H1 (cell line): ENCODE results near the gene GBE1.

Source experiments
- BACH1 ChIP-seq: IDR thresholded peaks from 2 replicates; pipeline ENCODE4 v1.6.1; 2012; ENCODE audit warnings: low read length, improper control_type of control experiment
- EP300 ChIP-seq, 2 experiments: IDR thresholded peaks; 1 replicate in 1 of 2; 2 replicates in 1 of 2; pipeline ENCODE4 v1.6.1; 2011 to 2012; ENCODE audit warnings: low read depth in 2 of 2, low read length in 2 of 2, mild to moderate bottlenecking in 2 of 2, borderline replicate concordance in 1 of 2, inconsistent platforms in 1 of 2, moderate library complexity in 1 of 2
- EZH2 ChIP-seq: fragments of 200-600 bp; sonication (generic); IDR thresholded peaks from 2 replicates; pipeline ENCODE4 v1.7.1; 2012; ENCODE audit warnings: low read depth, mild to moderate bottlenecking, moderate library complexity, low read length, inconsistent platforms; ENCODE audit not compliant: severe bottlenecking
- GTF2F1 ChIP-seq: IDR thresholded peaks from 2 replicates; pipeline ENCODE4 v1.6.1; 2012; ENCODE audit warnings: low read depth, low read length, improper control_type of control experiment, borderline replicate concordance
- JUN ChIP-seq: IDR thresholded peaks from 2 replicates; pipeline ENCODE4 v1.6.1; 2011; ENCODE audit warnings: low read depth, mild to moderate bottlenecking, improper control_type of control experiment, low read length
- JUND ChIP-seq: IDR thresholded peaks from 2 replicates; pipeline ENCODE4 v1.6.1; 2011; ENCODE audit warnings: mild to moderate bottlenecking, improper control_type of control experiment, low read length
- POLR2A ChIP-seq, 2 experiments: IDR thresholded peaks; 1 replicate in 1 of 2; 2 replicates in 1 of 2; pipeline ENCODE4 v1.6.1; 2011; ENCODE audit warnings: low read depth in 2 of 2, low read length in 2 of 2, mild to moderate bottlenecking in 2 of 2; ENCODE audit errors: control extremely low read depth in 1 of 2
- POLR2AphosphoS5 ChIP-seq: IDR thresholded peaks from 2 replicates; pipeline ENCODE4 v1.6.1; 2011; ENCODE audit warnings: low read depth, low read length
- RAD21 ChIP-seq, 2 experiments: IDR thresholded peaks in 1 of 2; conservative IDR thresholded peaks in 1 of 2; 2 replicates each; pipeline ENCODE4 v1.6.1; 2011; ENCODE audit warnings: low read depth in 2 of 2, low read length in 2 of 2, improper control_type of control experiment in 1 of 2, inconsistent platforms in 1 of 2, mild to moderate bottlenecking in 1 of 2, moderate library complexity in 1 of 2
- TAF1 ChIP-seq: IDR thresholded peaks from 2 replicates; pipeline ENCODE4 v1.6.1; 2011; ENCODE audit warnings: mild to moderate bottlenecking, low read depth, low read length
- ZNF274 ChIP-seq: IDR thresholded peaks from 2 replicates; pipeline ENCODE4 v1.7.0; 2012; ENCODE audit warnings: low read length, borderline replicate concordance; ENCODE audit errors: extremely low read depth
- TF ChIP-seq, protein P1 (sequence below), 3 experiments: IDR thresholded peaks; 1 replicate in 2 of 3; 2 replicates in 1 of 3; pipeline versions ENCODE4 v1.5.1 to v1.6.1; 2011; ENCODE audit warnings: low read length in 3 of 3, mild to moderate bottlenecking in 3 of 3, inconsistent platforms in 2 of 3, low read depth in 1 of 3, moderate library complexity in 1 of 3; ENCODE audit not compliant: insufficient read depth in 1 of 3; ENCODE audit errors: control extremely low read depth in 1 of 3
- TF ChIP-seq, protein P2 (sequence below): IDR thresholded peaks from 2 replicates; pipeline ENCODE4 v1.6.1; 2012; ENCODE audit warnings: inconsistent platforms

DNA sequence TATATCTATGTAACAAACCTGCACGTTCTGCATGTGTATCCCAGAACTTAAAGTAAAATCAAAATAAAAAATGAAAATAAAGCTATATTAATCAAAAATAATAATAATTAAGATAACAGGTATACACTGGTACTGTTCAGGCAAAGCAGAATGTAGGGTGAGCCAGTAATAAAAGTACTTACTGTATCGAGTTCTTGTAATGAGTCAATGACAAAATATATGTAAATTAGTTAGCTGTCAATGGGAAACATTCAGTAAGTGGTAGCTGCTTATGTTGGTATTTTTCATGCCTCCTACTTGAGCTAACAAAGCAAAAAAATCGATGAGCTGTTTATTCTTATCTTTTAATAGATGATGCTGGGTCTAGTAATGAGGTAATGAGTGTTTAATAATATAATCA, 93.2 kb downstream of the GBE1 start:
- TF ChIP-seq, protein P1, sequence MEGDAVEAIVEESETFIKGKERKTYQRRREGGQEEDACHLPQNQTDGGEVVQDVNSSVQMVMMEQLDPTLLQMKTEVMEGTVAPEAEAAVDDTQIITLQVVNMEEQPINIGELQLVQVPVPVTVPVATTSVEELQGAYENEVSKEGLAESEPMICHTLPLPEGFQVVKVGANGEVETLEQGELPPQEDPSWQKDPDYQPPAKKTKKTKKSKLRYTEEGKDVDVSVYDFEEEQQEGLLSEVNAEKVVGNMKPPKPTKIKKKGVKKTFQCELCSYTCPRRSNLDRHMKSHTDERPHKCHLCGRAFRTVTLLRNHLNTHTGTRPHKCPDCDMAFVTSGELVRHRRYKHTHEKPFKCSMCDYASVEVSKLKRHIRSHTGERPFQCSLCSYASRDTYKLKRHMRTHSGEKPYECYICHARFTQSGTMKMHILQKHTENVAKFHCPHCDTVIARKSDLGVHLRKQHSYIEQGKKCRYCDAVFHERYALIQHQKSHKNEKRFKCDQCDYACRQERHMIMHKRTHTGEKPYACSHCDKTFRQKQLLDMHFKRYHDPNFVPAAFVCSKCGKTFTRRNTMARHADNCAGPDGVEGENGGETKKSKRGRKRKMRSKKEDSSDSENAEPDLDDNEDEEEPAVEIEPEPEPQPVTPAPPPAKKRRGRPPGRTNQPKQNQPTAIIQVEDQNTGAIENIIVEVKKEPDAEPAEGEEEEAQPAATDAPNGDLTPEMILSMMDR (IDR thresholded peaks at IDR 0.05; ENCODE audit: control extremely low read depth in 1 of 3, insufficient read depth in 1 of 3, low read depth in 1 of 3, low read length in 3 of 3), result no peak
- TF ChIP-seq EZH2 (no peak), EP300 (IDR thresholded peaks at IDR 0.05; ENCODE audit: borderline replicate concordance in 1 of 2, low read depth in 2 of 2, low read length in 2 of 2) (no peak), ZNF274 (no peak), JUN (no peak), POLR2A (IDR thresholded peaks at IDR 0.05; ENCODE audit: control extremely low read depth in 1 of 2, low read depth in 2 of 2, low read length in 2 of 2) (no peak), GTF2F1 (no peak), JUND (no peak), TAF1 (no peak), RAD21 (IDR thresholded peaks at IDR 0.05 in 1 of 2, conservative IDR thresholded peaks at IDR 0.05 in 1 of 2; ENCODE audit: low read depth in 2 of 2, low read length in 2 of 2) (no peak), BACH1 (no peak), POLR2AphosphoS5 (no peak)
- TF ChIP-seq, protein P2, sequence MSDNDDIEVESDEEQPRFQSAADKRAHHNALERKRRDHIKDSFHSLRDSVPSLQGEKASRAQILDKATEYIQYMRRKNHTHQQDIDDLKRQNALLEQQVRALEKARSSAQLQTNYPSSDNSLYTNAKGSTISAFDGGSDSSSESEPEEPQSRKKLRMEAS, result no peak
